Naive thymus-derived CD4-positive, alpha-beta T cell (primary cell): ENCODE results near the gene PI4KA. TPM values are rescaled to one million over a fixed set of nuclear protein-coding genes. Genes with fewer than 3 reads are reported as not detected.
"Not testable (repeated sequence)": the region's sequence is repeated elsewhere in the genome, so short reads cannot be mapped to it uniquely, and the experiment has no call there.

ENCODE experiments used
- ATAC-seq: fragments of 150-1000 bp; cut with Tn5 transposase; 2 replicates; pipeline ENCODE4 v1.10.0; 2021; ENCODE audit warnings: mild to moderate bottlenecking, moderate library complexity
- CTCF ChIA-PET: fragments of 350-600 bp; sonication (Branson Sonifier 250); formaldehyde crosslinking; loops from one replicate; lab custom pipeline; 2021; ENCODE audit warnings: antibody characterized with exemption; lab: Charles Lee
- POLR2A ChIA-PET: fragments of 350-600 bp; sonication (Branson Sonifier 250); formaldehyde crosslinking; loops from one replicate; lab custom pipeline; 2021; ENCODE audit warnings: antibody characterized with exemption, inconsistent platforms; lab: Charles Lee
- DNase-seq, 9 donors: peaks; one replicate each; pipeline versions ENCODE4 v3.0.0 to v3.0.0-alpha.2; 2020 to 2022; ENCODE audit warnings: mixed read lengths in 1 of 9
- H3K27ac ChIP-seq: one replicate; pipeline ENCODE4 v1.7.0; 2013; ENCODE audit warnings: mild to moderate bottlenecking, low read depth, low read length, moderate library complexity
- H3K27me3 ChIP-seq, 2 donors: one replicate each; pipeline ENCODE4 v1.7.0; 2013; ENCODE audit warnings: low read length in 2 of 2, mild to moderate bottlenecking in 2 of 2, moderate library complexity in 2 of 2; ENCODE audit not compliant: control insufficient read depth in 2 of 2, insufficient read depth in 2 of 2
- H3K36me3 ChIP-seq, 3 experiments: 1 replicate in 2 of 3; 2 replicates in 1 of 3; pipeline ENCODE4 v1.7.0; 2013; ENCODE audit warnings: low read length in 3 of 3, mild to moderate bottlenecking in 3 of 3, moderate library complexity in 1 of 3; ENCODE audit not compliant: insufficient read depth in 3 of 3, control insufficient read depth in 2 of 3
- H3K4me1 ChIP-seq, 2 donors: one replicate each; pipeline ENCODE4 v1.7.0; 2013; ENCODE audit warnings: low read length in 2 of 2, mild to moderate bottlenecking in 2 of 2, moderate library complexity in 1 of 2; ENCODE audit not compliant: control insufficient read depth in 2 of 2, insufficient read depth in 2 of 2
- H3K4me3 ChIP-seq: 2 replicates; pipeline ENCODE4 v1.7.0; 2013; ENCODE audit warnings: mild to moderate bottlenecking, low read length
- H3K9me3 ChIP-seq, 3 experiments: 1 replicate in 2 of 3; 2 replicates in 1 of 3; pipeline ENCODE4 v1.7.0; 2013; ENCODE audit warnings: low read length in 3 of 3; ENCODE audit not compliant: control insufficient read depth in 2 of 3
- H3K27ac Mint-ChIP-seq, 9 donors: one replicate each; pipeline ENCODE4 v1.8.0; 2020 to 2022; ENCODE audit warnings: mixed read lengths in 9 of 9, mild to moderate bottlenecking in 8 of 9, moderate library complexity in 5 of 9, inconsistent platforms in 2 of 9
- H3K27me3 Mint-ChIP-seq, 5 donors: one replicate each; pipeline ENCODE4 v1.8.0; 2021 to 2022; ENCODE audit warnings: mixed read lengths in 5 of 5, mild to moderate bottlenecking in 1 of 5
- H3K36me3 Mint-ChIP-seq, 5 donors: one replicate each; pipeline ENCODE4 v1.8.0; 2020 to 2022; ENCODE audit warnings: mixed read lengths in 5 of 5, mild to moderate bottlenecking in 3 of 5, inconsistent platforms in 1 of 5
- H3K4me1 Mint-ChIP-seq, 7 donors: one replicate each; pipeline ENCODE4 v1.8.0; 2020 to 2022; ENCODE audit warnings: mixed read lengths in 7 of 7, mild to moderate bottlenecking in 3 of 7, inconsistent platforms in 1 of 7
- H3K4me3 Mint-ChIP-seq, 10 donors: one replicate each; pipeline ENCODE4 v1.8.0; 2020 to 2022; ENCODE audit warnings: mild to moderate bottlenecking in 10 of 10, mixed read lengths in 10 of 10, moderate library complexity in 6 of 10, inconsistent platforms in 2 of 10
- H3K9me3 Mint-ChIP-seq, 11 donors: one replicate each; pipeline ENCODE4 v1.8.0; 2020 to 2022; ENCODE audit warnings: mixed read lengths in 11 of 11, mild to moderate bottlenecking in 4 of 11, inconsistent platforms in 1 of 11, moderate library complexity in 1 of 11
- intact Hi-C, 2 donors: fragments of 100-400 bp; cut with micrococcal nuclease; formaldehyde crosslinking; loops; one replicate each; pipeline ENCODE4 v1.15.1; 2023
- polyA plus RNA-seq, 2 donors: library from polyadenylated mRNA; unstranded; fragments of 300-500 nt; fragmentation: Illumina TruSeq; gene quantifications; one replicate each; pipeline ENCODE4 v1.2.3, GENCODE V29; 2021
- total RNA-seq, 6 experiments: library from RNA in 5 of 6; stranded (reverse) in 5 of 6; gene quantifications; 1 replicate in 5 of 6; 2 replicates in 1 of 6; pipeline ENCODE4 v1.2.3 and lab custom pipeline; 2021 to 2026

The PI4KA gene
- total and polyA plus RNA-seq, 7 experiments from 2014 or later = 40.1 to 181 (median 156) TPM

GRCh38 chr22:20732431-20732830 lies 126.2 kb downstream of the PI4KA start:
- H3K9me3 ChIP-seq, ATAC-seq, H3K4me1 ChIP-seq, H3K27me3 ChIP-seq, H3K4me3 Mint-ChIP-seq, H3K4me3 ChIP-seq, H3K27ac Mint-ChIP-seq, H3K9me3 Mint-ChIP-seq, POLR2A ChIA-PET, DNase-seq, H3K4me1 Mint-ChIP-seq, CTCF ChIA-PET, H3K27me3 Mint-ChIP-seq, intact Hi-C loops, H3K27ac ChIP-seq: not testable (repeated sequence)
- H3K36me3 Mint-ChIP-seq = peaks cover 0 to 32% (median 11%) of the 10 kb centered on the region in 5 donors
- H3K36me3 ChIP-seq = peaks cover 0 to 33% (median 8%) of the 10 kb centered on the region in 3 experiments

- H3K9me3 ChIP-seq = no peaks in the 10 kb centered on the region
- ATAC-seq (no peak), DNase-seq (no peak)
- H3K4me1 Mint-ChIP-seq = peaks cover 0 to 2% (median 0%) of the 10 kb centered on the region in 7 donors
- no peaks in the 10 kb centered on the region for H3K27me3 Mint-ChIP-seq
- no peak overlapping the region for H3K4me3 Mint-ChIP-seq
- no peaks in the 10 kb centered on the region for H3K27me3 ChIP-seq
- H3K27ac Mint-ChIP-seq = no peak overlapping the region
- intact Hi-C loops = no loop called here
- H3K9me3 Mint-ChIP-seq = peaks cover 0 to 2% (median 0%) of the 10 kb centered on the region in 11 donors
- no peaks in the 10 kb centered on the region for H3K4me1 ChIP-seq
- no peak overlapping the region for H3K4me3 ChIP-seq
- CTCF ChIA-PET = no interaction called here
- peaks cover 0 to 56% (median 13%) of the 10 kb centered on the region in 3 experiments for H3K36me3 ChIP-seq
- POLR2A ChIA-PET = no interaction called here
- no peak overlapping the region for H3K27ac ChIP-seq
- peaks cover 7 to 47% (median 12%) of the 10 kb centered on the region in 5 donors for H3K36me3 Mint-ChIP-seq
These were observed 129.4 kb downstream of the PI4KA start for GRCh38 chr22:20729194-20729593.

GRCh38 chr22:20728523-20729190 lies 130.0 kb downstream of the PI4KA start:
- Histone ChIP-seq H3K27ac (no peak overlapping the region), H3K9me3 (no peaks in the 10 kb centered on the region), H3K36me3 (peaks cover 0 to 56% (median 13%) of the 10 kb centered on the region in 3 experiments), H3K4me3 (no peak overlapping the region), H3K27me3 (no peaks in the 10 kb centered on the region), H3K4me1 (no peaks in the 10 kb centered on the region)
- H3K4me1 Mint-ChIP-seq = peaks cover 0 to 2% (median 0%) of the 10 kb centered on the region in 7 donors
- H3K4me3 Mint-ChIP-seq = no peak overlapping the region
- DNase-seq (no peak), ATAC-seq (no peak)
- peak overlapping the region in 1 of 9 donors; percentile 43 for H3K27ac Mint-ChIP-seq
- H3K27me3 Mint-ChIP-seq = no peaks in the 10 kb centered on the region
- H3K36me3 Mint-ChIP-seq = peaks cover 7 to 47% (median 12%) of the 10 kb centered on the region in 5 donors
- POLR2A ChIA-PET = no interaction called here
- CTCF ChIA-PET = no interaction called here
- intact Hi-C loops = no loop called here
- H3K9me3 Mint-ChIP-seq = peaks cover 0 to 2% (median 0%) of the 10 kb centered on the region in 11 donors

GRCh38 chr22:20727118-20728015 lies 131.2 kb downstream of the PI4KA start:
- H3K4me3 Mint-ChIP-seq = no peak overlapping the region
- Histone ChIP-seq H3K4me3 (no peak overlapping the region), H3K9me3 (no peaks in the 10 kb centered on the region), H3K27ac (no peak overlapping the region), H3K4me1 (no peaks in the 10 kb centered on the region), H3K27me3 (no peaks in the 10 kb centered on the region), H3K36me3 (peaks cover 0 to 56% (median 13%) of the 10 kb centered on the region in 3 experiments)
- ChIA-PET POLR2A (no interaction called here), CTCF (no interaction called here)
- peak overlapping the region in 1 of 9 donors; percentile 46 for H3K27ac Mint-ChIP-seq
- peaks cover 7 to 49% (median 12%) of the 10 kb centered on the region in 5 donors for H3K36me3 Mint-ChIP-seq
- DNase-seq (no peak), ATAC-seq (no peak)
- peaks cover 0 to 2% (median 0%) of the 10 kb centered on the region in 11 donors for H3K9me3 Mint-ChIP-seq
- H3K27me3 Mint-ChIP-seq = no peaks in the 10 kb centered on the region
- peaks cover 0 to 2% (median 0%) of the 10 kb centered on the region in 7 donors for H3K4me1 Mint-ChIP-seq
- intact Hi-C loops = no loop called here

GRCh38 chr22:20725987-20726558 lies 132.5 kb downstream of the PI4KA start:
- Mint-ChIP-seq H3K27ac (no peak overlapping the region), H3K4me3 (no peak overlapping the region), H3K9me3 (peaks cover 0 to 2% (median 0%) of the 10 kb centered on the region in 11 donors), H3K36me3 (peaks cover 7 to 47% (median 14%) of the 10 kb centered on the region in 5 donors), H3K27me3 (no peaks in the 10 kb centered on the region), H3K4me1 (peaks cover 0 to 2% (median 0%) of the 10 kb centered on the region in 7 donors)
- Histone ChIP-seq H3K27ac (no peak overlapping the region), H3K36me3 (peaks cover 0 to 63% (median 13%) of the 10 kb centered on the region in 3 experiments), H3K4me1 (no peaks in the 10 kb centered on the region), H3K27me3 (no peaks in the 10 kb centered on the region), H3K9me3 (no peaks in the 10 kb centered on the region), H3K4me3 (no peak overlapping the region)
- ATAC-seq (no peak), DNase-seq (no peak)
- ChIA-PET POLR2A (no interaction called here), CTCF (no interaction called here)
- intact Hi-C loops = no loop called here

- H3K27ac ChIP-seq = no peak overlapping the region
- intact Hi-C loops = no loop called here
- H3K4me3 Mint-ChIP-seq = no peak overlapping the region
- peak overlapping the region in 2 of 9 donors; percentile 15 to 23 for H3K27ac Mint-ChIP-seq
- H3K4me3 ChIP-seq = no peak overlapping the region
- peaks cover 0 to 2% (median 0%) of the 10 kb centered on the region in 11 donors for H3K9me3 Mint-ChIP-seq
- no peaks in the 10 kb centered on the region for H3K4me1 ChIP-seq
- H3K27me3 Mint-ChIP-seq = no peaks in the 10 kb centered on the region
- POLR2A ChIA-PET = interaction anchor here (0.6 kb wide), 1 partner anchor 289 kb away, joined by 3 read pairs; no protein-coding TSS in a partner anchor
- CTCF ChIA-PET = no interaction called here
- no peak for ATAC-seq
- no peaks in the 10 kb centered on the region for H3K27me3 ChIP-seq
- H3K9me3 ChIP-seq = no peaks in the 10 kb centered on the region
- peaks cover 0 to 62% (median 13%) of the 10 kb centered on the region in 3 experiments for H3K36me3 ChIP-seq
- DNase-seq = no peak
- peaks cover 0 to 2% (median 0%) of the 10 kb centered on the region in 7 donors for H3K4me1 Mint-ChIP-seq
- peaks cover 7 to 48% (median 14%) of the 10 kb centered on the region in 5 donors for H3K36me3 Mint-ChIP-seq
These were observed 133.7 kb downstream of the PI4KA start for GRCh38 chr22:20724676-20725454.
